K562 treated with DMSO at 1 percent for 48 hours (cell line): ENCODE results near the gene ACO2. TPM values are rescaled to one million over a fixed set of nuclear protein-coding genes. Genes with fewer than 3 reads are reported as not detected.

ENCODE experiments used
- total RNA-seq: library from RNA; unstranded; fragments of 300-600 nt; gene quantifications from 2 replicates; pipeline ENCODE4 v1.2.3, GENCODE V29; 2022; ENCODE audit warnings: low replicate concordance; ENCODE audit errors: extremely low read depth

The ACO2 gene
- total RNA-seq = 371 TPM in 1 of 2 replicates, not detected in the other

GRCh38 chr22:41468381-41469217 is at the start of gene ACO2, which contains the start of gene PHF5A:
Gene ACO2 (plus strand): TSS chr22:41469117. CDS start chr22:41469147, 30 bp downstream.
Gene PHF5A (minus strand): TSS chr22:41468692. CDS start chr22:41468653, 39 bp downstream.

GRCh38 chr22:41446639-41447434 is 22.1 kb upstream of the ACO2 start, which contains the start of gene TOB2:
Gene TOB2 (minus strand): TSS chr22:41446801. CDS start chr22:41437345, 9,456 bp downstream.

GRCh38 chr22:41543854-41544670 is 75.1 kb downstream of the ACO2 start, which contains the start of gene POLR3H:
Gene POLR3H (minus strand): TSS chr22:41544470. CDS start chr22:41544101, 369 bp downstream.

Other genes with a start within 250 kb of the ACO2 start
- gene CHADL, start 228.2 kb upstream of the ACO2 start, total RNA-seq = not detected in 2 replicates
- gene RANGAP1, start 182.9 kb upstream of the ACO2 start, total RNA-seq = 313 TPM in 1 of 2 replicates, not detected in the other
- not detected in 2 replicates for gene ZC3H7B, start 167.6 kb upstream of the ACO2 start, total RNA-seq
- gene TEF, start 87.2 kb upstream of the ACO2 start, total RNA-seq = not detected in 2 replicates
- not detected in 2 replicates for gene TOB2, start 22.3 kb upstream of the ACO2 start, total RNA-seq
- gene PHF5A, start 425 bp upstream of the ACO2 start, total RNA-seq = not detected in 2 replicates
- gene POLR3H, start 75.4 kb downstream of the ACO2 start, total RNA-seq = not detected in 2 replicates
- not detected in 2 replicates for gene CSDC2, start 91.9 kb downstream of the ACO2 start, total RNA-seq
- not detected in 2 replicates for gene PMM1, start 120.7 kb downstream of the ACO2 start, total RNA-seq
- not detected in 2 replicates for gene DESI1, start 151.9 kb downstream of the ACO2 start, total RNA-seq
- 179 TPM in 1 of 2 replicates, not detected in the other for gene XRCC6, start 152.2 kb downstream of the ACO2 start, total RNA-seq
- gene SNU13, start 219.8 kb downstream of the ACO2 start, total RNA-seq = not detected in 2 replicates
- gene MEI1, start 230.4 kb downstream of the ACO2 start, total RNA-seq = not detected in 2 replicates